Upper lobe of left lung (tissue), 4 donors: ENCODE data around the gene SC5D.

Source experiments
- CTCF ChIP-seq, 6 experiments: fragments of 450-650 bp in 4 of 6; fragments of 200-600 bp in 2 of 6; sonication (generic) in 2 of 6; IDR thresholded peaks; one replicate each; pipeline ENCODE4 v1.5.1; 2016 to 2019; ENCODE audit warnings: antibody characterized with exemption in 6 of 6
- EP300 ChIP-seq, 4 donors: sonication (generic); formaldehyde crosslinking; IDR thresholded peaks; one replicate each; pipeline ENCODE4 v1.5.1; 2017; ENCODE audit warnings: antibody characterized with exemption in 4 of 4, control low read depth in 2 of 4
- POLR2A ChIP-seq, 4 donors: fragments of 450-650 bp; IDR thresholded peaks; one replicate each; pipeline ENCODE4 v1.5.1; 2016 to 2017; ENCODE audit warnings: antibody characterized with exemption in 4 of 4, mild to moderate bottlenecking in 2 of 4
- POLR2AphosphoS5 ChIP-seq, 2 donors: sonication (generic); formaldehyde crosslinking; IDR thresholded peaks; one replicate each; pipeline ENCODE4 v1.5.1; 2017; ENCODE audit warnings: antibody characterized with exemption in 2 of 2

GRCh38 chr11:121282386-121282785, 10.2 kb upstream of the SC5D start:
- no peak for TF ChIP-seq CTCF (IDR thresholded peaks at IDR 0.05)
- TF ChIP-seq POLR2A (IDR thresholded peaks at IDR 0.05), result no peak
- TF ChIP-seq EP300 (IDR thresholded peaks at IDR 0.05), result no peak
- TF ChIP-seq POLR2AphosphoS5 (IDR thresholded peaks at IDR 0.05), result no peak
